NCI-H82 treated with DMSO at 0.1 percent for 48 hours (cell line): Measurements from ENCODE around the gene VWA8.
"Not testable (repeated sequence)": the region's sequence is repeated elsewhere in the genome, so short reads cannot be mapped to it uniquely, and the experiment has no call there.

Source experiments
- DNase-seq: peaks from one replicate; lab custom pipeline; 2025; ENCODE audit not compliant: unreplicated experiment; lab: John Stamatoyannopoulos, UW

VWA8 gene

DNA sequence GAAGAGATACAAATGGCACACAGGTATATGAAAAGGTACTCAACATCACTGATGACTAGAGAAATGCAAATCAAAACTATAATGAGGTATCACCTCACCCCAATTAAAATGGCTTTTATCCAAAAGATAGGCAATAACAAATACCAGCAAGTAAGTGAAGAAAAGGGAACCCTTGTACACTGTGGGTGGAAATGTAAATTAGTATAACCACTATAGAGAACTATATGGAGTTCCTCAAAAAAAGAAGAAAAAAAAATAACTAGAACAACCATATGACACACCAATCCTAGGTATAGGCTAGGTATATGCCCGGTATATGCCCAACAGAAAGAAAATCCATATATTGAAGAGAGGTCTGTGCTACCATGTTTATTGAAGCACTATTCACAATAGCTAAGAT is 150.9 kb downstream of the VWA8 start:
- no peak for DNase-seq

DNA sequence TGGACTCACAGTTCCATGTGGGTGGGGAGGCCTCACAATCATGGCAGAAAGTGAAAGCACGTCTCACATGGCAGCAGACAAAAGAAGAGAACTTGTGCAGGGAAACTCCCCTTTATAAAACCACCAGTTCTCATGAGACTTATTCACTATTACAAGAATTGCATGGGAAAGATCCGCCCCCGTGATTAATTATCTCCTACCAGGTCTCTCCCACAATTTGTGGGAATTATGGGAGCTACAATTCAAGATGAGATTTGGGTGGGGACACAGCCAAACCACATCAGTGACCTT is 157.5 kb downstream of the VWA8 start:
- DNase-seq, result not testable (repeated sequence)

DNA sequence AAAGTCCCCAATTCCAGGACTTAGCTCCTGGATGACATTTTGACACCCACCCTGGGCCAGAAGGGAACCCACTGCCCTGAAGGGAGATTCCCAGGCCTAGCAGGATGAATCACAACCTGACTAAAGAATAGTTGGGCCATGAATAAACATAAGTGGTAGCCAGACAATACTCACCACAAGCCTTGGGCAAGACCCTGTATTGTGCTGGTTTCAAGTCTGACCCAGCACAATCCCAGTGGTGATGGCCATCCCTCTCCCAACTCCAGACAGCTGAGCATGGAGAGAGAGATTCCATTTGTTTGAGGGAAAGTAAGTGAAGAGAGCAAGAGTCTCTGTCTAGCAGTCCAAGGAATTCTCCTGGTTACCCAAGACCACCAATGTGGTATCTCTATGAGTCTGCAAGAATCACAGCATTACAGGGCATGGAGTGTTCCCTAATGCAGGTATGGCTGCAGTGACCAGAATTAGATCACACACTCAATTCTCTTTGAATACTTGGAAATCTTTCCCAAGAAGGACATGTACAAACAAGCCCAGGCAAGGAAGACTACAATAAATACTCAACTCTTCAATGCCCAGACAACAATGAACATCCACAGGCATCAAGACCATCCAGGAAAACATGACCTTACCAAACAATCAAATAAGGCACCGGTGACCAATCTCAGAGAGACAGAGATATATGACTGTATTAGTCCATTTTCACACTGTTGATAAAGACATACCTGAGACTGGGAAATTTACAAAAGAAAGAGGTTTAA is 158.0 kb downstream of the VWA8 start:
- DNase-seq, result no peak

DNA sequence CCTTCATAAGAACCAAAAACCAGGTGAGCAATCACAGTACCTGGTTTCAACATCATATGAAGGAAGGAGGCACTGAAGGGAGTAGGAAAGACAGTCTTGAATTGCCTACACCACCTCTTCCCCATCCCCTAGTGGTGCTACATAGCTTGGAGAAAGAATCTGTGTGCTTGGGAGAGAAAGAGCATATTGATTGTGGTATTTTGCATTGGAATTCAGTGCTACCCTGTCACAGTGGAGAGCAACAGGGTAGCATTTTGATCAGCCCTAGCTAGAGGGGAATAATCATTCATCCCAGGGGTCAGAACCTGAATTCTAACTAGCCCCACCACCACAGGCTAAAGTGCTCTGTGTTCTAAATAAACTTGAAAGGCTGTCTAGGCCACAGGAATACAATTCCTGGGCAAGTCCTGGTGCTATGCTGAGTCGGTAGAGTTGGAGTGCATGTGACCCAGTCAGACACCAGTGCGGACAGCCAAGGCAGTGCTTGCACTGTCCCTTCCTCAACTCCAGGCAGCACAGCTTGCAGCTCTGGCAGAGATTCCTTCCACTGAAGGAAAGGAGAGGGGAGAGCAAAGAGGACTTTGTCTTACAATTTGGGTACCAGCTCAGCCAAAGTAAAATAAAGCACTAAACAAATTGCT is 158.7 kb downstream of the VWA8 start:
- DNase-seq, result no peak

DNA sequence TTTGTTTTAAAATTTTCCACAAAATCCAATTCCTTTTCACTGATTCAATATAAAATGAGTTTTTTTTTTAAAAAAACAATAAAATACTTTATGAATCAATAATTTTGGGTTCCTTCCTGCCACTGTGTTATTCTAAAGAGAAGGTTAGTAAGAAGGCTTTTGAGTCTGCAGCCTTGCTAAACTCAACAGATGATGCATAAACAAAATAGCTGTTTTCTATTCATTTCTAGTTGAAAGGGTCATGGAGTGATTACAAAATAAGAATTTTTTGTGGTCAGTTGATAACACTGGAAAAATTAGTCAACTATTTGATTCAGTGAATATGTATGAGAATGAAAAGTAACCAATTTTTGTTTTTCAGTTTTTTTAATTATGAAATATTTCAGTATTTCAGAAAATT is 169.9 kb downstream of the VWA8 start:
- no peak for DNase-seq

DNA sequence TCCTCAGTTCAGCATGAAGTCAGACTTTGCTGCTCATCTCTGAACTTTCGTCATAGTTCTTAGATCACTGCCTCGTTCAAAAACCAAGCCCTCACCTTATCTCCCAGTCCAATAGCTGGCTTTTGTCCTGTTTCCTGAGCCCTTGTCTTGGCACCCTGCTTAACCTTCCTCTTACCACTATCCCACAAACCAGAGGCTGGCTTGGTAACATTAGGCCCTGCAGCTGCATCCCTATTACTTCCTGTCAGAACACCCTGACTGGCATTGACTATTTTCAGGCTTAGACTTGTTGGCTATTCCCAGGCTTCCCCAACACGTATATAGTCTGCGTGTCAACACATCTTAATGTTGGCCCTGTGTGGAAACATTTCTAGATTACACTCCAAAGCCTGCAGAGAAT is 172.4 kb downstream of the VWA8 start:
- no peak for DNase-seq

DNA sequence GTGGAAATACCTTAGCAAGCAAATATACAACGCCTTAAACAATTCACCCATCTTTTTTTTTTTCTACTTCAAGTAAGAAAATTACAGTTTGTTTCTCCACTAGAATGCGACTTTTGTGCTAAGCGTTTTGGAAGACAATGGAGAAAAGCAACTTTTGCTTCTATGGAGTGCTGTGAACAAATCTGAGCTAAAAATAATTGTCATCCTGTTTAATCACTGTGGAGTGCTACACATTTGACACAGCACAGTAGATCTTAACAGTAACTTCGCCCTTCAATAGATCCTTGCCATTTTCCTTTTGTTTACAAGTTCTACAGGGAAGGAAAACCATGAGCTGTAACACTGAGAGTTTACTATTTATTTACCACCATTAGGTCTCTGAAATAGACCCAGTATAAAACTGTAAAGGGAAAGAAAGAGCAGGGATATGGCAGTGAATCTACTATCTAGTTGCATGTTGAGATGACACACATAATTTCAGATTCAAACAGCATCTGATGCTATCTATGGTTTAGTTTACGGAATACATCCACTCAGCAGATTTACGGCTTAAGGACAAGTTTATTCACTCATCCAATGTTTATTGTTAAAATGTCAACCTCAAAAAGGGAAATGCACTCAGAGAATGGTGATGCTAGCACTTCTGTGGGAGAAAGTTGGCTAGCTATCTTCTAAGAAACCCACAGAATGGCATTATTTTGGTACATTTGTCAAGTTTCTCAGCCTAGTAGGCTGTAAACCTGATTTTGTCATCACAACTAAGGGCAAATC is 175.3 kb downstream of the VWA8 start:
- DNase-seq, result no peak

DNA sequence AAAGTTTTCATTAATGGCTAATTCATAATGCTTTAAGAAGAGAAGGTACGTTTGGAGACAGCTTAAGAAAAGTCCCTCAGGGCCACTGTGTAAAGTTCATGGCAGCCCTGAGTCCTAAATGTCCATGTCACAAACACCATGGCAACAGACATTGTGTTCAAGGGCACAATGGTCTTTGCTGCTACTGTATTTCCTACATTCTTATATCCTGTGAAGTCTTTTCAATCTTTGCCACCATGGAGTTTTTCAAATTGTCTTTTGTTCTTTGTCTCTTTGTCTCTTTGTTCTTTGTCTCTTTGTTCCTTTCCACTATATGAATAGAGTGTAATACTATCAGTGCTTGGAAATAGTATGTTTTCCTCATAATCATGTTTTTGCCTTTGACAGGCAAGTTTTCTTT is 178.8 kb downstream of the VWA8 start:
- DNase-seq, result no peak

DNA sequence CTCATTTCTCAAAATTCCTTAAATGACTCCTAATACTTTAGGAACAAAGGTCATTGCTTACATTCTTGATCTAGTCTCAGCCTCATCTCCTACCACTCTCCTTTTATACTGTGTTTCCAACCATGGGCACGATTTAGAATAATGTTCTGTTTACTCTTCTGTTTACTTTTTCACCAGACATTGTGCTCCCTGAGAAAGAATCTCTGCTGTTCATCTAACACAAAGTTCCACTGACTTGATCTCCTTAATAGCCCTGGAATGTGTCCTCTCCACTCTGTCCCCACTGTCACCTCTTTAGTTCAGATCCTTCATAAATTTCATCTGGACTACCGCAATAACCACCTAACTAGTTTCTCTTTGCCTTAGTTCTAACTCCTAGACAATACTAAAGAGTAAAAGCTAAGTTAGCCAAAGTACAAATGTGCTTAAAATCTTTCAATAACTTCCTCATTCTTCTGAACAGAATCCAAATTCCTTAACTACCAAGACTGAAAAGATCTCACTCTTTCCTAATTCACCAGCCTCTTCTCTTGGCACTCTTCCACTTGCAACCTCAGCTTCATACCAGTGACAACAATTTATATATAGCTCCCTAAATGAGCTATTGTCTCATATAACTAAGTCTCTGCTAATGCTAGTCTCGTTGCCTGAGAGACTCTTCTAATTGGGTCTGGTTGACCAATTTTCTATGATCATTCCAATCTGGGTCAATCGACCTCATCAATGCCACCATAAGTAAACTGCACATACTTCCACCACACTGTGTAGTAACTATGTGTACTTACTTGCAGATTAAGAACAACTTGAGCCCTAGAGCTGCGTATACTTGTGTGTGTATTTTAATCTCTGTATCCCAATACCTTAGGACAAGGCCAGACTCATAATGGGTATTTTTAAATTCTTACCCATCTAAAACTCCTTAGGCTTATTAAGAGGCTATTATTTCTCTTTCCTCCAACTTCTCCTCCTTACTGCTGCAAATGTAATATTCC is 179.9 kb downstream of the VWA8 start:
- DNase-seq, result no peak

DNA sequence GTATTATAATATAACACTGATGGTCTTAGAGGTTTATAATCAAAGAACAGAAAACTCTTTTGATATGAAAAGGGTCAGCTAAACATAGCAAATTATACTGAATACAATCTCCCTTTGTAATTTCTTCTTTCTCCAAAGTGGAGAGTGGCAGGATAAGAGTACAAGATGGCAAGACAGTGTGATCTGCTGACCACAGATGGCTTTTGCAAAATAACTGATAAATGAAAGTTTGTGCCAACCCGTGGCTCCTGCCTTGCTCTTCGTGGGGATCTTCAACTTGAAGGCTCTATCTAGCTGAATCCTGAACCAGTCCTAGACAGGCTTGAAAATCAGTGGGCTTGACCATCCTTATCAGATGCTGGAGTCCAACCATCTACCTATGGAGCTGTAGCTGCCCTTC is 185.7 kb downstream of the VWA8 start:
- no peak for DNase-seq

DNA sequence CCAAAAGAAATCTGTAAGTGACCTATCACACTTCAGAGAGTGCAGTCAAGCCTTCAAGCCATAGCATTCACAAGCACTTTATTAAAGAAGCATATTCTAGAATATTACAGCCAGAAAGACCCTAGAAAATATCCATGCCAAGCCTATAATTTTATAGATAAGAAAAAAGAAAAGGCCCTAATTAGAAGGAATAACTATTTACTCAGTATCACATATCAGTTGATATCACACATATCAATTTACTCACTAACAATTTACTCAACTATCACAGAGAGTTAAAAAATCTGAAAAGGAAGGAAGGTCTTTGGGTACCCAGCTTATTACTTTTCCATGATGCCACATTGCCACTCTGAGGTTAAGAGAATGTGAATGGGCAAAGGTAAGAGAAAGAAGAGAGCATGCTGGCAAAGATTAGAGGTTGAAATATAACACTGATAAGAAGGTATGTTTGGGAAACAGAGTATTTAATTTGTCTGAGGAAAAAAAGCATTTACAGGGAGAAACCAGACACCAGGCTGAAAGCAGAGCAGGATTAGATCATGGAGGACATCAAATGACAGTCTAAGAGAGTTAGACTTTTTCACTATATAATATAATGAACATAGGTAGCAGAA is 186.2 kb downstream of the VWA8 start:
- DNase-seq, result no peak

DNA sequence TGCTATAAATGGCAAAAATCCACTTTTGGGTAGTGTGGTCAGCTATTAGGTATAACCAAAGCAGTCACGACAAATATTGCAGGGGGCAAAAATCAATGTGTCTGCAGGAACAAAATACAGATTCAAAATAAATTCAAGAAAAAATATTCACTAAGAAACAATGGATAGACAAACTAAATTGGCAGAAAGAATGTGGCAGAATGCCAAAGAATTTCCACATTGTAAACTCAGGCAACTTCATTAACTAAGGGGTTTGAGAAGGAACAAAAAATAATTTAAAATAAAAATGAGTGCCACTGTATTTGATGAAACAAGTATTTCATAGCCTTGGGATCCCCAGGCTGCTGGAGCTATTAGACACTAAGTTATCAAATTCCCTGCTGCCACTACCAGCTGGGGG is 193.1 kb downstream of the VWA8 start:
- DNase-seq, result no peak

DNA sequence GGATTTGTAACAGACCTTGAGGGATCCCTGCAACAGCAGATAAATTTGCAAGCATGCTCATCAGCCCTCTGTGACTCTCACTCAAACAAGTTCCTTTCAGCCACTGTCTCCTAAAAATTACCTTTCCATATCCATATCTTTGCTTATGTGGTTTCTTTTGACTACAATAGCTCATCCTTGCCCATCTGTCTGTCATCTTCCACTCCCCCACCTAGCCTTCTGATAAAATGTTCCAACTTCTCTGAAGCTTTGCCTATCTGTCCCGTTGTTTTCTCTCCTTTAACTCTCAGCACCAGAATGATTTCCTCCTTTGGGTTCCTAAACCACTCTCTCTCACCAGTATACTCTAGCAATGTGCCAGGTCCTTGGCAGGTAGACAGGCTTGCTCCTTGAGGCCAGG is 194.5 kb downstream of the VWA8 start:
- no peak for DNase-seq

DNA sequence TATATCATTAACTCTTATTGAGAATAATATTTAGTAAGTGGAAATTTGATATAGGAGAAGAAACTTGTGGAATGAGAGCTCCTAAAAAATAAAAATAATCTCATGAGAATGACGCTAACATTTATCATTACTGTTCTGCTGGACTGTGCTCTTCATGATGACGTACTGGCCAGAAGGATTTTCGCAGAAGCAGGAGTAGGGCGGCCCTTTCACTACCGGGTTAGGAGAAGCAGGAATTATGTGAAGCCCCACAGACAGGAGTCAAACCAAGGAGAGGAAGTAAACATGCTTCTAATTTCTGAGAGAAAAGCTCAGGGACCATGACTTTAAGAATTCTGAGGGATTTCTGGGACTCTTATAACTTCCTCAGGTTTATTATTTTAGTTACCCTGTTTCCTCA is 195.1 kb downstream of the VWA8 start:
- no peak for DNase-seq

DNA sequence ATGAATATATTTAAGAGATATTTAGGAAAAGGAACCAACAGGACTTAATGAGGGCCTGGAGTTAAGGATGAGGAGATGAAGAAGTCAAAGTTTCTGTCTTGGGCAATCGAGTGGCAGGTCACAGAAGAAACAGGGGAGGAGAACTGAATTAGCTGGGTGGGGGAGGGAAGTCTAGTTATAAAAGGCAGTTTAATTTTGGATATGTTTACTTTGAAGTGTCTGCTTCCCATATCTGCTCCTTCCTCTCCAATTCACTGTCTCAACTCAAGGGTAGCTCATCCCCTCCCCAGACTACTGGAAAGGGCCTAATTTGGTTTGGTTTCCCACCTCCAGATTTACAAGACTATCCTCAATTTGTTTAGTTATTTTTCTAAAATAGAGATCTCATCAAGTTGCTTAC is 195.9 kb downstream of the VWA8 start:
- no peak for DNase-seq

DNA sequence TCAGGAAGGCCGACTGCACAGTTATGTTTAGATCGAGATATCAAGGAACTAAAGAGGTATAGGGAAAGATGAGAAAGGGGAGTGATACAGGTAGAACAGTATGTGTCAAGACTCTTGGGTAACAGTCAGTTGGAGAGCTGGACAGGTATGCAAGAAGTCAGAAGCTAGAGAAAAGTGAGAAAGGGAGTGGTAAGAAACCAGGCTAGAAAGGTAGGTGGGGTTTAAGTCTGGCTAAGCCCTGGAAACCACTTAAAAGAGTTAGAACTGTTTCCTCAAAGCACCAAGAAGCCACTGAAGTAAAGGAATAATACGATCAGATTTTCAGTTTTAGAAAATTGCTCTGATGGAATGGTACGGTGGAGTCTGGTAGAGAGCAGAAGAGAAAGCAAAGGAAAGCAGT is 196.4 kb downstream of the VWA8 start:
- no peak for DNase-seq

DNA sequence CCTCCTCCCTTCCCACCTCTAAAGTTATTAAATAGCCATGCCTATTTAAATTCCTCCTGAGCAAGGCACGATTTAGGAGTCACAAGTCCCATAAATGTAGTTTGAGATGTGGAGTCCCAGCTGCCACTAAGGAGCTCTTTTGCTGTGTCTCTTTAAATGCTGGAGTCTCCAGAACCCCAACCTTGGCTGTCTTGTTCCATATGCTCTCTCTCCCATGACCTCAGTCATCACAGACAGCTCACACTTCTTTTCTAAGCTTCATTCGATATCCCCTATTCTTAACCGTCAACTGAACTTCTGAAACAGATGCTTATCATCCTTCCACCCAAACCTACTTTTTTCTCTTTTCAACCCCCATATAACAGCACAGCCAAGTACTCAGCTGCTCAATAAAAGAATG is 197.1 kb downstream of the VWA8 start:
- no peak for DNase-seq

DNA sequence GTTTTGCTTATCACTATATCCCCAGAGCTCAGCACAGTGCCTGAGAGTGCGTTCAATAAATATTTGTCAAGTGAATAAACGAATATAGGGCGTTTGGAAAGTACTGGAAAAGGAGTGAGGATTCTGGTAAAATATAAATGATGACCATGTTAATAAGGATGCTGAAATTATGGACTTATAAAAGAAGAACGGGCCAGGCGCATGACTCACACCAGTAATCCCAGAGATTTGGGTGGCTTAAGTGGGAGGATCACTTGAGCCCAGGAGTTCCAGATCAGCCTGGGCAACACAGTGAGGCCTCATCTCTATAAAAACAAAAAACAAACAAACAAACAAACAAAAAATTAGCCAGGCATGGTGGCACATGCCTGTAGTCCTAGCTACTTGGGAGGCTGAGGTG is 198.1 kb downstream of the VWA8 start:
- DNase-seq, result no peak

DNA sequence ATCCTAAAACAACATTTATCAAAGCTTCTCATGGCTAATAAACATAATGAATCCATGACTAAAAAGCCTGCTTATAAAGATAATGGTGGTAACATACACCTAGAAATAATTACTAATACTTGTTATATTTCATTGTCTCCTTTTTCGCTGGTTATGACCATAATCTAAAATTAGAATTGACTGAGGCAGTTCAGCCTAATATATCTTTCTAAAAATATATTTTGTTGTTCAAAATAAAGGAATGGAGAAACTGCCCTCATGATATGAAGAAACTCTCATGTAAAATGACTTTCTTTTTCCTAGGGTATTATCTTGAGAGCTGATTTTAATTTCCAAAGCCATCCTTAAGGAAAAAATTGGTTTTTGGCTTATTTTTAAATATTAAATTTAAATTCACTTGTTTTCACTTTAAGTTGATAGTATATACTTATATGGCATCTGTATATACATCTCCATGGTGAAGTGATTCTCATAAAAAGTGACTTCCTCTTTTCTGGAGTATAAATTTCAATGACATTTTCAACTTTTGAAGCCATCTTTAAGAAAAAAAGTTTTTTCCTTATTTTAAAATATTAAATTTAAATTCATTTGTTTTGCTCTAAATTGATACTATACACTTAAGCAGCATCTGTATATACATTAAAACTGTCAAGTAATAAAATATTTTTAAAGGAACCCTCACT is 204.6 kb downstream of the VWA8 start:
- no peak for DNase-seq

DNA sequence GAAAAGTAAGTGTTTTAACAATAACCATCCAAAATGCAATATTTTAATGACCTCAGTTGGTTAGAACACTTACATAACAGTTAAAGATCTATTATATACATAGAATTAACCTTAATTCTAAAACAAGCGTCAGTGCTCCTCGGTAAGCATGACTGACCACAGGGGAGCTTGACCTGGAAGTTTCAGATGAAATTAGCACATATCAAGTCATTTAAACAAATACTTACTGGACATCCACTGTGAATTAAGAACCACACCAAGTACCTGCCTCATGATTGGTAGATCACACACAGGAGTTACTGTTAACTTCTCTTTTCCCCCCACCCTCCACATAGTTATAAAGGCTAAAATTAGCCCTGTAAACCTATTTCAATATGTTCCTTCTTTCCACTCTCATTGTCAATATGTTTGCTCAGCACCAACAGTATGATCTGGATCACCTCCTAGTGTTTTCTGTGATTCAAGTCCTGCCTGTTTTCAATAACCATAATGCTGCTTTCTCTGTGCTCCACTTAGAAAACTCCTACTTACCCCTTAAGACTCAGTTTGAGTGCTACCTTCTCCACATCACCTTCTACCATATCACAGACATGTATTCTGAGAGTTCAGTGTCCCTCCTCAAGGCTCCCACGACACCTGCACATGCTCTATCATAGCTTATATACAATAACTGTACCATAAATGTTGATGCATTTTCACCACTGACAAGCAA is 209.0 kb downstream of the VWA8 start:
- no peak for DNase-seq
